IPS DF 4.7 (cell line): ENCODE results near the gene SHOC1.
"Not testable (repeated sequence)": the region's sequence is repeated elsewhere in the genome, so short reads cannot be mapped to it uniquely, and the experiment has no call there.

Experiments
- DNase-seq: peaks from one replicate; pipeline ENCODE4 v3.0.0-alpha.2; 2013; ENCODE audit warnings: low spot score; ENCODE audit errors: extremely low read depth

Gene SHOC1

DNA sequence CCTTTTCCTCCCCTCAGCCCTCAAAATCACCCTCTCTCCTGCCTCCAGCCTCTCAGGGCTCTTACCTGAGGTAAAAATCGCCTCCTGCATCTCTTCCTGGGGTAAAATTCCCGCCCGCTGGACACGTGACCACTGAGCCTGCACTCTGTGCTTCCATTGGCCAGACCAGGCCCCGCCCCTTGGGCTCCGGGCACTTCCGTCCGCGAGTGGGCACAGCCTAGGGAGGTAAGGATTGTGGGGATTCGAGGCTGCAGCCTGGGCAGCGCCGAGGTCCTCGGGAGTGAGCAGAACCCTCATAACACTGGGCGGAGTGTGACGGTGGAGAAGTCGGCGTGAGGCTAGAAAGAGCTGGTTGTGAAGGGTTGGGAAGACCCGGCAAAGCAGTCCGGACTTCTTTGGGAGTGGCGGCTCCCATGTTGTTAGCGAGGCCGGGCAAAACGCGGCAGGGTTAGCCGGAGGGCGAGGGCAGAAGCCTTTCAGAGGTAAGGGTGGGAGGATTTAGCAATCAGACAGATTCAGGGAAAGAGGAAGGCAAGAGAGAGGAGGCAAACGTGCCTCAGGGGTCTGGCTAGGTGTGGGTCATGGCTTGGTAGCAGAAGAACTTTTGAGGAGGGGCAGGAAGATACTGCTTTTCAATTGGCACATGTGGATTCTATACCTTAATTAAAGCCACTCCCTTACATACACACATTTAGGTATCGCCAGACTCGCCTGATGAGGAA is at the start of gene SHOC1:
TSS of gene SHOC1 (minus strand) at position 103 of the 722 bp plus-strand sequence. CDS start 3,519 bp downstream, outside the sequence.
- DNase-seq, result no peak

DNA sequence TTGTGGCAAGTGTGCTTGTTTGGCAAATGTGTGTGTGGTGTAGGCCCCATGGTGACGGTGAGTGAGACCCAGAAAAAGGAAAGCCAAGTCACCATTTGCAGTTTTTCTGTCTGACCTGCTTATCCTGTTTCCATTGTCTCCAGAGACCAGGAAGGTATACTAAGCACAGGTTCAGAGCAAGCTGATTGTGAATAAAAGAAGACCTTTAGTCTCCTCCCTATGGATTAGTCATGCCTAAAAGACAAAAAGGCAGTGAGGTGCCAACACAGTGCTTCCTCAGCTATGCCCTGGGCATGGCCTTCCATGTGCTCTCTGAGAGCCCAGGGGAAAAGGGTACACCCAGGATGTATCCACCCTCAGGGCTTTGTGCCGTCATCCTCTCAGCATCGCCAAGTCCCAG is 49.2 kb upstream of the SHOC1 start:
- DNase-seq, result no peak

DNA sequence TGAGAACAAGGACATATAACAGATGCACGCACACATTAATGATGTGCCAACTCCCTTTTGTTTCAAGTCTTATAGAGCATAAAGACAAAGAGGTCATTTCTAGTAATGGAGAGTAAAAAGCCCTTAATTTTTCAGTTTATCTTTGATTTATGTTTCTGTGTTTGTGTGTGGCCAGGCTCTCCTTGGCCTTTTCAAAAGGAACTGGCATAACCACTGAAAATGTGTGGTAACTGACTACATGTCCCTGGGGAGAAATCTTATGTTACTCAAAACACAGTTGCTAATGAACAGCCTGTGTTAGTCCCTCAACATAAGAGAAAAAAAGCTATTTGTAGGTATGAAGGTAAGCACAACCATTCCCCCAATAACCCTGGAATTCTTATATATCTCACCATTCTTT is 47.6 kb upstream of the SHOC1 start:
- DNase-seq, result no peak

DNA sequence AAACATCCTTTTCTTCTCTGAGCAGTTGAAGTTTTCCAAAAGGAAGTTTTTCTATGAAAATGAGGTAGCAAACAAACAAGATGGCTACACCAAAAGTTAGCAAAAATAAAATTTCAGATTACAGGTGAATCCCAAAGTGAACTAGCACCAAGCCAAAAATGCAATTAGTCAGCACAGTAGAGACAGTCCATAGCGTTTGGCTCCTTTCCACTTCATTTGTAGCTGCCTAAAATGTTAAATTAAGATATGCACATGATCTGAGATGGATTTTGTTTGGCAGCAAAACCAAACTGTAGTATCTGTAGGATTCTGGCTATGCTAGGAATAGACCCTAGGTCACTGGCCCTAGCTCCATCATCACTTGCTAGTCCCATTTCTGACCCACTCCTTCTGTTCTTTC is 45.7 kb upstream of the SHOC1 start:
- no peak for DNase-seq

DNA sequence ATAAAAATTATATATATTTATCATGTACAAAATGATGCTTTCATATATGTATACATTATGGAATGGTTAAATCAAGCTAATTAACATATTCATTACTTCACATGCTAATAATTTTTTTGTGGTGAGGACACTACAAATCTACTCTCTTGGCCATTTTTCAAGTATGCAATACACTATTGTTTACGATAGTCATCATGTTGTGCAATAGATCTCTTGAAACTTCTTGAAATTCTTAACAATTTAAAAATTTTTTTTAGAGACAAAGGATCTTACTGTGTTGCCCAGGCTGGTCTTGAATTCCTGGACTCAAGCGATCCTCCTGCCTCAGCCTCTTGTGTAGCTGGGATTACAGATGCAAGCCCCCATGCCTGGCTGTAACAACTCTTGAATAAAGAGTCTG is 45.2 kb upstream of the SHOC1 start:
- DNase-seq, result no peak

DNA sequence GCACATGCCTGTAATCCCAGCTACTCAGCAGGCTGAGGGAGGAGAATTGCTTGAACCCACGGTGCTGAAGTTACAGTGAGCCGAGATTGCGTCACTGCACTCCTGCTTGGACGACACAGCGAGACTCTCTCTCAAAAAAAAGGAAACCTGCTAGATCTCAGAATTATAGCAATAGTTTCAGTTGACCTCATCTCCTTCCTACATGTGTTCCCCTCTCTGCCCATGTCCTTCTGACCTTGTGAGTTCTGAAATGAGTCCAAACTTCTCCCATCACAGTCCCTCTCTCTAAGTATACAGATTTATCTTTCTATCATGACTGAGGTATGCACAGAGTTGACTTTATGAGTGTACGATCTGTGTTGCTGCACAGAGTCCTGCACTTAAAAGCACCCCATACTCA is 44.6 kb upstream of the SHOC1 start:
- DNase-seq, result no peak

DNA sequence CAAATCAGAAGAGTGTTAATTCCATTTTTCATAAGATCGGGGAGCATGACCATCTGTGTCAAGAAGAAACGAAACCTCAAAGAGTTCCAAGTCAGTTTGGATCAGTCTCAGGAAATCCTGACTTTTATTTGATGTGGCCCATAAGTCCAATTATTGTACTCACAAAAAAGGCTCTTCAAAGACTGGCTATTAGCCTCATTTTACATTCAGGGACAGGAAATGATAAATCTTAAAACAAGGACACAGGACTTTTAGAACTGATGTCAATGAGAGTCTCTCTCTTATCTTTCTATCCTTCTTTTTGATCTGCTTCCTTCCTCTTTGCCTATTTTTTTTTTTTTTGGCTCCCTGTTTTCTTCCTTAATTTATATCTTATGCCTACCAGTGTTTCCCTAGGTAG is 43.7 kb upstream of the SHOC1 start:
- DNase-seq, result no peak

DNA sequence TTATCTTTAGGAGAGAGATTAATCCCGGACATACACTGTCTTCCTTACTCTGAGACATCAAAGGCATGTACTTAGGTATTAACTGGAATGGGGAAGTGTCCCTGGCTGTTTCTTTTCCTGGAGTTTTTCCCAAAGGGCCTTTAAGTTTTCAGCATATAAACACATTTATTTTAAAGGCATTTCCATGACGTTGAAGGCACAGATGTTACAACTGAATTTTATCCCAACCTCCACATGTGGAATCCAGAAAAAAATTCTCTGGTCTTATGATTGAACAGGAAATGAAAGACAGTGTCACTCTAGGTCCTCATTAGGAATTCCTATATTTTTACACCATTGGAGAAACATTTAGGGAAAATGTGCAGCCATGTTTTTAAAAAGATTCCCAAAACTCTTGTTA is 41.6 kb upstream of the SHOC1 start:
- no peak for DNase-seq

DNA sequence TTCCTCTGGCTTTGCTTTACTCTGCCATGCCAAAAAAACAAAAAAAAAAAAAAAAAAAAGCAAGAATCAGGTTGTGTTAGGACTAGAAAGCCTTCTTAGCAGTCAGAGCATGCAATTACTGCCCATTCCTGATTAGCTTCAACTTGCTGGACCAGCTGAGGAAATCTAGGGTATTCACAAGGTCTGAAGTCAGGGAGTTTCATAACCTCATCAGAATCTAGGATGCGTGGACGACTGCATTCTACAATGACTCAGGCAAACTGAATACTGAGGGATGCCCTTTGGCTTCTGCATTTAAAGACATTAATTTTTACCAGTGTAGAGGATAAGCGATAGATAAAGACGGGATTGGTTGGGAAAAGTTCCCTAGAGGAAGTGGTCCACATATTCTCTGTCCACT is 39.2 kb upstream of the SHOC1 start:
- DNase-seq, result no peak

DNA sequence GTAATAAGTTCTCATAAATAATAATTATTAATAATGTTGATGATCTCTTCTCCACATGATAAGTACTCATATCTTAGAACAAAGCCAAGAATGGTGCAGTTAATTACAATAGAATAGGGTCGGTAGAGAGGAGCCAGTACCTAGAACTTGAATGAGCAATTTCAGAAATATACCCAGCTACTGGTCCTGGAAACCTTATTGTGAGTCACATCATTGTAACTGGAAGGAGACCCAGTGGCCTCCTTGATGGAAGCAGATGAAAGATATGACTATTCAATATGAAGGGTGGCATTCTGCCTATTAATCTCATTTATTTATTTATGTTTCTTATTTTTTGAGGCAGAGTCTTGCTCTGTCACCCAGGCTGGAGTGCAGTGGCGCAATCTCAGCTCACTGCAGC is 37.7 kb upstream of the SHOC1 start:
- DNase-seq, result no peak

DNA sequence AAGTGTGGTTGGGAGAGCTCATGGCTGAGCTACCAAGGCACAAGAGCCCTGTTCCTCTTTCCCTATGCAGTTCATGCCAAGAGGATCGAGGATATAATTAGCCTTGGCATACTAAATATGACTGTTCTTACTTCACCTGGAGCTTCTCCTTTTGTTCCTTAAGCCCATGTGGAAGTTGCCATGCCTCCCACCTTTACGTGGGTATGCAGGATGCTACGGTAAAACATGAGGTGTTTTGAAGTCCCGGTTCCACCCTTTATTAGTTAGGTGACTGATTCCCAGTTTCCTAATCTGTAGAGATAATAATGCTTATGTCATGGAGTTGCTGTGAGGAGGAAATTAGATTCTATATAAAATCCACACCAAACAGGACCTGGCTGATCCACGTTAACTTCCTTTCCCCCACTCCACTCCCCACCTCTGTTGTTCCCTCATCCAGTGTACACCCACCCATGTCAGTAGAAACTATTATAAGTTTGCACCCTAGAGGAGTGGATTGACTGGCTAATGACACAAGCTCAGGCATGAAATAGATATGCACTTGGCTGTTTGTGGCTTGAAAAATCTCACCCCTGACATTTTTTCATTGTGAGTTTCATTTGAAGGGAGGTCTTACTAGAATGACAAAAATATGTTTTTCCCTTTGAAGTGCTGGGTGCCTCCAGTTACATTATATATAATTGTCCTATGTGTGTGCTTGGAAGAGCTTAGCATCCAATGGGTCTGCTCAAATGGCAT is 36.8 kb upstream of the SHOC1 start:
- no peak for DNase-seq

DNA sequence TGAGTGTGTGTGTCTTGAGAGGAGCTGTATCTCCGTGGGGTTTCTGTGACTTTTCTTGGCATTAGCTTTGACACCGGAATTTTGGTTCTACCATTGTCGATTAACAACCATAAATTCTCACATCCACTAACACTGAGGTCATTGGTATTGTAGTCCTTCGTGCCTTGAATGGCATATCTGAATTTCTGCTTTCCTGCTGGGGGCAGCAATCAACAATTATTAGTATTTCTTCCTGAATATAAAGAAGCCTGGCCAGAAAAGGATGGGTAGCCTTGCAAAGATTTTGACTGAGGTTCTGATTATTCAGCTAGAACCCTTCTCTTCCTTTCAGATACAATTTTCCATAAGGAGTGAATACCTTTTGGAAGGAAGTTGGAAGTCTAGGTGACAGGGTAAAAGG is 33.5 kb upstream of the SHOC1 start:
- DNase-seq, result no peak

DNA sequence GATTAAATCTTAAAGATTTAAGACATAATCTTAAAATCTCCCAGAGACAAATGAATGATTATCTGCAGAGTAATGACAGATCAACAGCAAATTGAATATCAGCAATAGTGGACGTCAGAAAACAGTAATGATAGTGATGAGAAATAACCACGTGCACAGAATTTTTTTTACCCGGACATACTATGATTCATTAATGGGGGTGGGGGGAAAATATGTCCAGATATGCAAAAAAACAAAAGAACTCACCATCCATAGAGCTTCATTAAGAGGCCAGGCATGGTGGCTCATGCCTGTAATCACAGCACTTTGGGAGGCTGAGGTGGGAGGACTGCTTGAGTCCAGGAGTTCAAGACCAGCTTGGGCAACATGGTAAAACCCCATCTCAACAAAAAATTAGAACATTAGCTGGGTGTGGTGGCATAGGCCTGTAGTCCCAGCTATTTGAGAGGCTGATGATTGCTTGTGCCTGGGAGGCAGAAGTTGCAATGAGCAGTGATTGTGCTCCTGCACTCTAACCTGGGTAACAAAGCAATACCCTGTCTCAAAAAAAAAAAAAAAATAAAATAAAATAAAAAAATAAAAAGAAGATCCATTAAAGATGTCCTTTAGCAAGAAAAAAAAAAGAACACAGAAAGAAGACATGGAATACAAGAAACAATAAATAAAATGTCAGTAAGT is 30.9 kb upstream of the SHOC1 start:
- DNase-seq, result no peak

DNA sequence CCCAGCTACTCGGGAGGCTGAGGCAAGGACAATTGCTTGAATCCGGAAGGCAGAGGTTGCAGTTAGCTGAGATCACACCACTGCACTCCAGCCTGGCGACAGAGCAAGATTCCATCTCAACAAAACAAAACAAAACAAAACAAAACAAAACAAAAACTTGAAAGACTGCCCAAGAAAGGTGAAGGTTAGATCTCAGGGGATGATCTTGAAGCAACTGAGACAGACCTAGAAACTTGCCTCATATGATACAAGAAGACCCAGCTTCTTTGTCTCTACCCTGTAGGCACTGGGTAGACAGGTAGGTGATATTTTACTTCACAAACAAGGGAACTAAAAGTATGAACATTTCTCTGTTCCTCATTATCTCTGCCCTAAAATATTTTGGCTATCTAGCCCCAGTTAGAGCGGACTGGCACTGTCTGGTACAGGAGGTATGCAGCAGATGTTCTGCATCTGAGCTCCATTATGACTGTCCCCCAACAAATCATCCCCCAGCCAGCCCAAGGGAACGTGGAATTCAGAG is 26.3 kb upstream of the SHOC1 start:
- no peak for DNase-seq

DNA sequence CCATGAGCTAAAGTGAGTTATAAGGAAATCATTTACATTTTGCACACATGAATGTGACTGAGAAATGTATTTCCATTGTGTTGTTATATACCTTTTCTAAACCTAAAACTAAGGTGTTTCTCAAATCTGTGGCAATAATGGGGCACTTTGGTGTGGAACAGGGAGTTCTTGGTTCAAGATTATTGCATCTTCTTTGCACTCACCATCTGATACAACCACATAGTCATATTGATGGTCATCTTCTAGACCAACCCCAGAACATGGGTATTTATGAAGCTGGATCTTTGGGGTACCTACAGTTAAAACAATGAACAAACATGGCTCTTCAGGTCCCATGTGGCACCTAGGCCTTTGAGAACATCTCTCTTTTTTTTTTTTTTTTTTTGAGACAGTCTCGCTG is 24.6 kb upstream of the SHOC1 start:
- DNase-seq, result no peak

DNA sequence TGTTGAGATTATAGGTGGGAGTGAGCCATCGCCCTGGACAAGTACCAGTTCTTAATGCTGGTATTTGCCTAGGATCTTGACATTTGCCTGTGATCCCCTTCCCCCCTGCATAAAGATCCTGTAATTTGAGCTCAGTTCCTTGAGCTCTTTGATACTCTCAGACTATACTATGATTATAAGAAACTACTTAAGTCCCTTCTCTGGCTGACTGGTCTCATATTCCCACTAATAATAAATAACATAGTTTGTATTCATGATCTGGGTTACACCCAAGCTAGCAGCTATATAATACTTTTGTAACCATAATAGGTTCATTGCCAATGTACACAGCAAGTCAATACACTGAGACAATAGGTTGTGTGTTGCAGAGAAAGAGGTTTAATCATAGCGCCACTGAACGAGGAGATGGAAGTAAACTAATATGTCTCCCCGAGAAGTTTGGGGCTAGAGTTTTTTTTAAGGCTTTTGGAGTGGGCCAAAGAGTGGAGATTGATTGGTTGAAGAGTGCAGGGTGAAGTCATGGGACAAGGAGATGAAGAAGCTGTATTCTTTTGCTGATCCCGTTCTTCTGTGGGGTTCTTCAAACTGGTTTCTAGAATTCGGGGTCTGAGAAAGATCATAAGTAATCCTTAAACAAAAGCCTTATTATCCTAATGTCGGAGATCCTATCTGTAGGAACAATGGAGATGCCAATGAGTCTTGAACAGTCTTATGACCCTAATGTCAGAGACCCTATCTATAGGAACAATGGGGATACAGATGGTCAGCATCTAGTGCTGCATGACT is 20.7 kb upstream of the SHOC1 start:
- no peak for DNase-seq

DNA sequence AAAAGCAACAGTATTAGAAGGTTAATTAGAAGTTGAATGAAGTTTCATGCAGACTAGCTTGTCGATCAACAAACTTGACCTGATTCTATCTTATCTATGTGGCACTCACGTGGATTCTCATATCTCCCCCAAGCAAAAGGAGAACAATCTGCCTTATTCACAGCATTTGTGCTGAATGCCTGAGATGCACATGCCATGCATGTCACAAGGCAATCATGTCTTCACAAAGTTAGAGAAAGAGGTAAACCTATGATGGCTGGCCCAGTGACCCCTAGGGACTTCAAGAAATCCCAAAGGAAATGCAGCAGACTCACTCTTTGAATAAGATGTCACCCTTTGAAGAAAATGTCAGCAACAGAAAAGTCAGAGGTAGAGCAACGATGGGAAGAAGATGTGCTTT is 17.6 kb upstream of the SHOC1 start:
- no peak for DNase-seq

DNA sequence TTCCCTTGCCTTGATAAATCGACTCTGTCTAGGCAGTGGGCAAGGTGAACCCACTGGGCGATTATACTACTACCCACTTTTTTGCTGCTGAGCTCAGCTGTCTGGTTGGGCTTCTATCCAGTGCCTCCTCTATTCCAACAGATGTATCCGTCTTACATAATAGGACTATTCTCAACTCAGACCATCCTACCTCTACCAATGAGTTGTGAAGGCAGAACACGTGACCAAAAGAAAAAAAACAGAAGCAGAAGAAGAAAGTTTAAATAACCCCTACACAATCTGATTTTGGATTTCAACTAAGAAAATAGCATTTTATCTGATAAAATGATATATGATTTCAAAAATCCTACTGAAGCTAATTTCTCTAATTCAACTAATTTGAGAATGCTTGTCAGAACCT is 16.2 kb upstream of the SHOC1 start:
- no peak for DNase-seq

DNA sequence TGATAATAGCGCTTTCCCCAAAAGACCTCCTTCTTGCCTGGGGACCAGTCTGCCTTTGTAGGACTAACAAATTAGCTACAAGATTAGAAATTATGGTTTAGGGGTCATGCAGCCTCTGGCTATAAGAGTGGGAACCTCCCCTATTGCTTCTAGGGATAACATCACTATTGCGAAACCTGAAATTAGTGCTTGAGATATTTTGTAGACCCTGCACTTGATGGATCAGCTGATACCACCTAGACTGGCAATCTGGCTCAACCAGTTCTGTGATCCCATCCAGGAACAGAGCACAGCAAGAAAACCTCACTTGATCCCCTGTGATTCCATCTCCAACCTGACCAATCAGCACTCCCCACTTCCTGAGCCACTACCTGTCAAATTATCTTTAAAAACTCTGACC is 15.7 kb upstream of the SHOC1 start:
- DNase-seq, result not testable (repeated sequence)

DNA sequence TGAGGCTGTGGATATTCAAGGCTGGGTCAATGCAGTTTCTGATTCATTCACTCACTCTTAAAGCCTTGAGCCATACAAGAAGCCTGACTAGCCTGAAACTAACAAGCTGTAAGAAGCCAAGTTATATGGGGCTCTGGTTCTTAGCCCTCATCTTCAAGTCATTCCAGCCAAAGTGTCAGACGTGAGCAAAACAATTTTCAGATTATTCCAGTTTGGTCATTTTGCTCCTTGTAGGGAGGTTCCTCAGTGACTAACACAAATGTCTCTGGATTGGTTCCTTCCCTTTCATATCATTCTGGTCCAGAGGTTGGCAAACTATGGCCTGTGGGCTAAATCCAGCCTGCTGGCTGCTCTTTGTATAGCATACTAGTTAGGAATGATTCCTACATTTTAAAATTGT is 12.5 kb upstream of the SHOC1 start:
- no peak for DNase-seq

DNA sequence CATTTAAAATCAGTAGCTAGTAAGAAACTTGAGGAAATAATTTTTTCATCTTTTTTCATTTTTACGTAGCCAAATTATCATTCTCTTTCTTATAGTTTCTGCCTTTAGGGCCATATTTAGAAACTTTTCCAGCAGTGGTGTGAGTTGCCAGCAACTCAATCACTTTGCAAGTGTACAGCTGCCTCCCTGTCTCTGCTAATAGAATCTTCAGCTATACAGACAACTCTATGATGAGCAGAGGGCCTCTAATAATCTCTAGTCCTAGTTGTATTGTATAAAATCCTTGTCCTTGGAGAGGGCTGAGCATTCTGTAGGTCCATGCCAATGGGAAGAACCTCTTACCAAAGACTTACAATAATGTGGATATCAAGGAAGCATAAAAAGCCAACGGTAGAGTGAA is 11.5 kb upstream of the SHOC1 start:
- no peak for DNase-seq

DNA sequence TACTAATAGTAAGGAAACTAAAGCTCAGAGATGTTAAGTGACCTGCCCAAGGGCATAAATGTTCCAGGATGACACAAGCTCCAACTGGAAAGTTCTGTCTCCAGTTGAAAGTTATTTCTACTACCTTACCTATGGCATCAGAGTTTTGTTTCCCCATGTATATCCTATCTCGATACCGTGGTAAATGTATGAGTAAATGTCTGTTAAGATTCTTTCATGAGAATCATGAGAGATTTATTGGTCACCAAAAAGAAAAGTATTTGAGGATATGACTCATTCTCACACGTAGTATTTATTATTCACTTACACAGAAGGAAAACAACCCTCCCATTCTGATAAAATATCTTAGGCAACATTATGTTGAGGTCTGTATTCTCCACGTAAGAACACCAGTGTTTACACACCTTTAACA is 11.1 kb upstream of the SHOC1 start:
- no peak for DNase-seq
